GM21737 (cell line): ENCODE data around the gene ABCC5.
"Not testable (repeated sequence)": the region's sequence is repeated elsewhere in the genome, so short reads cannot be mapped to it uniquely, and the experiment has no call there.

ENCODE experiments used
- ATAC-seq: cut with Tn5 transposase; IDR thresholded peaks from one replicate; pipeline ENCODE4 v1.9.1; 2021; ENCODE audit warnings: mild to moderate bottlenecking, moderate library complexity; ENCODE audit not compliant: unreplicated experiment

Gene ABCC5

DNA sequence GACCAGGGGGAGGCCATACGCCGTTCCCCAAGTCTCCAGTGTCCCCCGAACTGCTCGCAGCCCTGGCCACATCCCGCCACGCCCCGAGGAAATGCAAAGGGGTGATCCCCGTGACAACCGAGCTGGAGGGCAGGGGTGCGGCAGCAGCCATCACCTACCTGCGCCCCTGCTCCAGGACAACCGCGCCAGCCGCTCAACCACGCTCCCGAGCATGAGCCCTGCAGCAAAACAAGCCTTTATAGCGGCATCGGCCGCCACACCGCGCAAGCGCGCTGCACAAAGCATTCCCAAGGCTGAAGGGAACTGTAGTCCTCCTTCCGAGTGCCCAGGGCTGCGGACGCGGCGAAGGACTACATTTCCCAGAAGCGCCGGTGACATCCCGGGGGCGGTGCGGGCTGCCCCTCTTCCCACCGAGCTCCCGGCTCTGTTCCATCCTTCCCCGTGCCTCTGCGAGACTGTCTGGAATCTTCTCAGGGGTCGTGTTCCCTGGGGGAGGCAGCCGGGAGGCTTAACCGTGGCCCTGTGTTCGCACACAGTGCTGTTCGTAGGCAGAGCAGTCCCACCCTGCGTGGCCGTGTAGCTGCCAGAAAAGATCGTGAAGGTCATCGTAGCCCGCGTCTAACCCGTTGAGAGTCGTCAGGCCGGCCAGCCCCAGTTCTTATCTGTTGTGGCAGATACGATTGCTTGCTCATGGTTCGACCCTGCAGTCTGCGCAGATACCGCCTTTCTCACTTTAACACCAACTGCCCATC lies at the start of gene ABCC5:
ABCC5 (minus strand) TSS at position 213 of the 752 bp plus-strand sequence. CDS start 3,492 bp downstream, outside the sequence.
- ATAC-seq: peak; percentile 98

DNA sequence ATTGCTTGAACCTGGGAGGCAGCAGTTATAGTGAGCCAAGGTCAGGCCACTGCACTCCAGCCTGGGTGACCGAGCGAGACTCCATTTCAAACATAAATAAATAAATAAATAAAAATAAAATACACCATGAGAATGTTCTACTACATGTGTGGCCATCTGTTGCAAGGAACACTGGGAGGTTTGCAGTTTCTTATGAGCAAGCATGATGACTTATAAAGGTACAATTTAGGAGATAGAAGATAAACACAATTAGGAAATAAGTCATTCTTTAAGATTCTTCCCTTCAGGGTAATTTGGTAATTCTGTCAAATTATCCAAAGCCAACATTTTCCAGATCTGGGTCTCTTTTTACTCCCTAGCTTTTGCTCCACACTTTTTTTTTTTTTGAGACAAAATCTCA lies 48.5 kb upstream of the ABCC5 start:
- no peak for ATAC-seq

DNA sequence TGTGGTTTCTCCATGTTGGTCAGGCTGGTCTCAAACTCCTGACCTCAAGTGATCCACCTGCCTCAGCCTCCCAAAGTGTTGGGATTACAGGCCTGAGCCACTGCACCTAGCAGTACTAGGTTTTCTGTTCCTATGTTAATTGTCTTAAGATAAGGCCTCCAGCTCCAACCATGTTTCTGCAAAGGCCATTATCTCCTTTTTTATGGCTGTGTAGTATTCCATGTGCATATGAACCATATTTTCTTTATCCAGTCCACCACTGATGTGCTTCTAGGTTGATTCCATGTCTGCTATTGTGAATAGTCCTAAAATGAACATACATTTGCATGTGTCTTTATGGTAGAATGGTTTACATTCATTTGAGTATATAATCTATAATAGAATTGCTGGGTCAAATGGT lies 45.0 kb upstream of the ABCC5 start:
- no peak for ATAC-seq

DNA sequence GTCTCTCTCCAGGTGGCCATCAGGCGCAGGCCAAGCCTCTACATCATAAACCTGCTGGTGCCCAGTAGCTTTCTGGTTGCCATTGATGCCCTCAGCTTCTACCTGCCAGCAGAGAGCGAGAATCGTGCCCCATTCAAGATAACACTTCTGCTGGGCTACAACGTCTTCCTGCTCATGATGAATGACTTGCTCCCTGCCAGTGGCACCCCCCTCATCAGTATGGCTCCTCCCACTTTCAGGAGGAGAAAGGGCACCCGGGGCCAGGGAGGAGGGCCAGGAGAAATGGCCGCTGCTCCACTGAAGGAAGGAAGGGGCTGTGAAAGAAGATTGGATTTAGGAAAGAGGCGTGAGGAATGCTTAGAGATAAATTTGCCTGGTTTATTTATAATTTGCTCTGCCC lies 41.7 kb upstream of the ABCC5 start:
- no peak for ATAC-seq

DNA sequence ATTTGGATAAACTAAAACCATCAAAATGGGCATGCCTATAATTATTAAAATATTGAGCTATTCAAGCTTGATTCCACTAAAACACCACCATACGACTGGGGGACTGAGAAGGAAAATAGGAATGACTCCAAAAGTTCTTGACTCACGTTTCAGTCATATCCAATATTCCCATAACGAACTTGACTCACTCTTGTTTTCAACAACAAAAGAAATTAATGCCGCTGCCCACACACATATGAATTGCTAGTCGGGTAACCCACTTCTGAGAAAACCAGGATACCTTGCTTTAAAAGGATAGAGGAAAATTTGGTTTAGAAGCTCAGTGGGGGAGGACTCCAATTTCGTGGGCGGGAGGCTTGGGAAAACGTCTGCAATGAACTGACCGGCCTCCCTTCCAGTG lies 40.3 kb upstream of the ABCC5 start:
- ATAC-seq: no peak

DNA sequence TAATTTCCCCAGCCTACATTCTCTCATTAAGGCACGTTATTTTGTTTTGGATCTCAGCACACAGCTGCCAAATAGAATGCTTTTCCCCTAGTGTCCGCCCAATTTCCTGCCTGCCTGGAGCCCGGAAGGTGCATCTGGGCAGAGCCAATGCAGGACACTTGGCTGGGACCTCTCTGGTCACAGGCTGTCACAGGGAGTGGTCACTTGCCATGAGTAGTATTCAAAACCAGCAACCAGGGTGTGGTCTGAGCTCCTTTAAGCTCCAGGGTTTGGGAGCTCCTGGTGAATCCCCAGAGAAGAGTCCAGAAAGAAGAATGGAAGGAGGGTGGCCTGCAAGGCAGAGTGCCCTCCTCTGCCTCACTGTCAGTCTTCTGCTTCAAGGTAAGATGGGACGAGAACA lies 35.1 kb upstream of the ABCC5 start, which contains the start of gene HTR3C:
HTR3C (plus strand) TSS at position 281 of the 400 bp plus-strand sequence; CDS start at position 315, 34 bp downstream.
- ATAC-seq: no peak

DNA sequence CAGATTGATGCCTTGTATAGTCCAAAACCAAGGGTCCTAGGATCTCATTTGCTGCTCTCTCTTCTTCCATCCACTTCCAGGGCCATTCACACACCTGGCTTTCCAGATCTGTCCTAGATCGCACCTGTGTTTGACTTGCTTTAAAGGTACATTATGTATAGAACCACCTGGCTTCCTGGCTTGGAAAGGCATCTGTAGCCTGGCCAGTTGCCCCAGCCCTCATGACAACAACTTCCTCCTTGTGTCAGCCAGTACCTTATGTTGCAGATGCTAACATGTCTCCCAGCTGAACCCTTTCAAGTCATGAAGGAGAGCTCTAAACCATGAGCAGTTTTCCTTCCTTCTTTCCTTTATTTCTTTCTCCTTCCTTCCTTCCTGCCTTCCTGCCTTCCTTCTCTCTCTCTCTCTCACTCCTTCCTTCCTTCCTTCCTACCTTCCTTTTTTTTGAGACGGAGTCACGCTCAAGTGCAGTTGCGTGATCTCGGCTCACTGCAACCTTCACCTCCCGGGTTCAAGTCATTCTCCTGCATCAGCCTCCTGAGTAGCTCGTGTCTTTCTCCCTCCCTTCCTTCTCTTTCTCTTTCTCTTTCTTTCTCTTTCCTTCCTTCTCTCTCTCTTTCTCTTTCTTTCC lies 32.6 kb upstream of the ABCC5 start:
- ATAC-seq: no peak

DNA sequence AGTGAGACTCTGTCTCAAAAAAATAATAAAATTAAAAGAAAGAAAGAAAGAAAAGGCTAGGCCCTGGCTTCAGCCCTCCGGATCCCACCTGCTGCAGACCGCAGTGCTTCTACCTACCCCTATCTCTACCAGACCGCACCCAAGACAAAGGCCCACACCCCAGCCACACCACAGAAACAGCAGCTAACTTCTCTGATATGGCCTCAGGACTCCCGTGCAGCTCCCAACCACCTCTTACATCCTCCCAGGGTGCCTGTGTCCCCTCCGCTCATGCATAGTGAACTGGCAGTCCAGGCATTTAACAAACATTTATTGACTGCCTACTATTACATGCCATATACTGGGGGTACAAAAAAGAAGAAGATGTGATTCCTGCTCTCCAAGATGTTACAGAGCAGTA lies 28.3 kb upstream of the ABCC5 start:
- ATAC-seq: no peak

DNA sequence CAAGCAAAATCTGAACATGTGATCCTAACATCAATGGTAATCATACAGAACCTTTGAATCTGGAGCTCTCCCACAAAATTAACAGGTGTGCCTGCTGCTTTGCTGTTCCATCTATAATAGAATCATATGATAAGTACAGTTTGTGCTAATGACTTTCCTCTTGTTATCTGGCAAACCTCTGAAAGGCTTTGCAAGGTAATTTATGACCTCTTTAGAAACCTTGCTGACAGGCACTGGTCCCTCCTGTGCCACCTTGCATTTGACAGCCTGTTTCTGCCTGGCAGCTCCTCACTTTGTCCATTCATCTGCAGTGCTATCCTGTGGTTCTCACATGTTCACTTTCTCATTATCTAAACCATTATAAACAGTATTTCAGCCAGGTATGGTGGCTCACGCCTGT lies 24.9 kb upstream of the ABCC5 start:
- no peak for ATAC-seq

DNA sequence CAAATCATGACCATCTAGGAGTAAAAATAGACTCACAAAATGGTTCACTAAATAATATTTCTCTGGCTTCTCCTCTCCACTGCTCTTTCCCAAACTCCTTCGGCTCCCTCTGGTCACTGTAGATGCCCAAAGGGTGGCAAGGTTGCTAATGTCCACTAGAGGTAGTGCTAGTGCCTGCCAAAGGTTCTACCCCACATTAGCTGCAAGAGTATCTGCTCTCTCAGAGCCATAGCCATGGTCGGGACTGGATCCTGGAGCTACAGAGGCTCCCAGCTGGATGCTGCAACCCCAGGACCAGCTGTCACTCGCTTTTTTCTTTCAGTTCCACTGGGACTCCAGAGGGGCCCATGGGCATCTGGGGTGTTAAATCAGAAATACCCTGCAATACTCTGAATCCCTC lies 22.3 kb upstream of the ABCC5 start:
- ATAC-seq: no peak

DNA sequence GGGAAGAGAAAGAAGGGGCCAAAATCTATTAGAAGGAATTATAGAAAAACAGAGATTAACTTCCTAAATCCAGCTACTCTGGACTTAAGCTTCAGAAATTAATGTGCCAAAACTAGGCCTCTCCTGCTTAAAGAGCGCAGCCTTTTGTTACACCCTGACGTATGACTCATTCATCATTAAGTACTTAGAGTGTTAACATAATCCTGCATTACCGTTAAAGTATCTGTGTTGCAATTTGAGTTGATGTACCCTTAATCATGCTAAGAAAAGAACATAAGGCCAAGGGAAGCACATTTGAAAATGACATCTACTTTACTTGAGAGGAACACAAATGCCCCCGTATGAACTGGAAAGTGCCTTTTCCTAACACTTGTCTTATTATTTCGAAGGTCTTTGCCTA lies 21.7 kb upstream of the ABCC5 start:
- ATAC-seq: no peak

DNA sequence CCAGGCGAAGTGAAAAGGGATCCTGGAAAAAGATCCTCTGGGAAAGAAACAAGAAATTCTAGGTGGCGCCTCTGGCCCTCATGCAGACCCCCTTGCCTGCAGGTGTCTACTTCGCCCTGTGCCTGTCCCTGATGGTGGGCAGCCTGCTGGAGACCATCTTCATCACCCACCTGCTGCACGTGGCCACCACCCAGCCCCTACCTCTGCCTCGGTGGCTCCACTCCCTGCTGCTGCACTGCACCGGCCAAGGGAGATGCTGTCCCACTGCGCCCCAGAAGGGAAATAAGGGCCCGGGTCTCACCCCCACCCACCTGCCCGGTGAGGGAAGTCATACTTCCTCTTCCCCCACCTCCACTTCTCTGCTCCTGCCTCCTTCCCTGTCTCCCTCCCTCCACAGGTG lies 20.6 kb upstream of the ABCC5 start:
- ATAC-seq: not testable (repeated sequence)

DNA sequence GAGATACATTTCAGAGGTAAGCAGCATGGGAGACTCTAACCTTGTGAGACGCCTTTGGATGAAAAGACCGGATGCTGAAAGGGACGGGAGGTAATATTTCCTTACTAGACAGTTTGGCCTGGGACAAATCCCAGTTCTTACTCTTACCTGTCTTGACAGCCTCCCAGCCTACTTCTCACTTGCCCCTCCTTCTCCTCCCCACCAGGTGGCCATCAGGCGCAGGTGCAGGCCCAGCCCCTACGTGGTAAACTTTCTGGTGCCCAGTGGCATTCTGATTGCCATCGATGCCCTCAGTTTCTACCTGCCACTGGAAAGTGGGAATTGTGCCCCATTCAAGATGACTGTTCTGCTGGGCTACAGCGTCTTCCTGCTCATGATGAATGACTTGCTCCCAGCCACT lies 20.1 kb upstream of the ABCC5 start:
- no peak for ATAC-seq

DNA sequence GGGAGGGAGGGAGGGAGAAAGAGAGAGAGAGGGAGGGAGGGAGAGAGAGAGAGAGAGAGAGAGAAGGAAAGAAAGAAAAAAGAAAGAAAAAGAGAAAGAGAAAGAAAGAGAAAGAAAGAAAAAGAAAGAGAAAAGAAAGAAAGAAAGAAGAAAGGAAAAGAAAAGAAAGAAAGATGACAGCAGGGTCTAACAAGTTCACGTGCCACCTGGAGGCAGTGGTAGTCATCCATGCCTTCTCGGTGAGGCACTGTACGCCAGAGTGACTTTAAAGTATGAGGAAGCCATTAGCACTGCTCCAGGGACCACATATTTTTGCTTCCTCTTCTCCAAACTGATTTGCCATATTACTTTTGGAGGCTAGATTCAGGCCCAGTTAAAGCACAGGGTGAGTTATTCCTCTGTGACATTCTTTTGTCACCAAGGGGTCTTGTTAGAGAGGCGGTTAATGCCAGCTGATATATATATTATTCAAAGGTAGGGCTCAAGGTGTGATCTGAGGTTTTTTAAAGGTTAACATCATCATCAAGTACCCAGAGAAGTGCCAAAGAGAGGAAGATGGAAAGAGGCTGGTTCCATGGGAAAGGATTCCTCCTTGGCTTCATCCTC lies 13.6 kb upstream of the ABCC5 start, which contains the start of gene HTR3D:
HTR3D (plus strand) TSS at position 556 of the 606 bp plus-strand sequence; CDS start at position 556, 0 bp downstream.
- ATAC-seq: no peak

DNA sequence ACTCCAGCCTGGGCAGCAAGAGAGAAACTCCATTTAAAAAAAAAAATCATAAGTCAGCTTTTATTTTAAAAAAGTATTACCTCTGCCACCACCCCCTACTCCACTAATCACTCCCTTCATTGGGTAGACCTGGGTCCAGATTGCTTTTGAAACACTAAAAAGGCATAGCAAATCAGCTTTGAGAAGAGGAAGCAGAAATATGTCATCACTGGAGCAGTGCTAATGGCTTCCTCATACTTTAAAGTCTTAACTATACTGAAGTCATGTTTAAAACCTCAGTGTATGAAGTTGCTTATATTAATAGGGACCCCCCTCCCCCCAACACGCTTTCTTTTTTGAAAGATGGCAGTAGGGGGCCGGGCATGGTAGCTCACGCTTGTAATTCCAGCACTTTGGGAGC lies 12.9 kb upstream of the ABCC5 start:
- ATAC-seq: no peak

DNA sequence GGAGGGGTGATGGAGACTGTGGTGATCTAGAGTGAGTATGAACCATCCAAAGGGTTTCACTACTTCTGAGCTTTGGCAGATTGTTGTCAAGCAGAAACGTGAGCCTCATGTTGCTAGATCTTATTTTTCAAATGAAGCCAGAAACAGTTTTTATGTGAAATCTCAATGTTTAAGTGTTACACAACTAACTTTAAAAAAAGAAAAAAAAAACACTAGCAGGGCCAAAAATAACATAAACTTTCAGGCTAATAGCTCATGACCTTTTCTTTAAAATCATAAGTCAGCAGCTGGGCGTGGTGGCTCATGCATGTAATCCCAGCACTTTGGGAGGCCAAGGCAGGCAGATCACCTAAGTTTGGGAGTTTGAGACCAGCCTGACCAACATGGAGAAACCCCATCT lies 11.8 kb upstream of the ABCC5 start:
- ATAC-seq: no peak

DNA sequence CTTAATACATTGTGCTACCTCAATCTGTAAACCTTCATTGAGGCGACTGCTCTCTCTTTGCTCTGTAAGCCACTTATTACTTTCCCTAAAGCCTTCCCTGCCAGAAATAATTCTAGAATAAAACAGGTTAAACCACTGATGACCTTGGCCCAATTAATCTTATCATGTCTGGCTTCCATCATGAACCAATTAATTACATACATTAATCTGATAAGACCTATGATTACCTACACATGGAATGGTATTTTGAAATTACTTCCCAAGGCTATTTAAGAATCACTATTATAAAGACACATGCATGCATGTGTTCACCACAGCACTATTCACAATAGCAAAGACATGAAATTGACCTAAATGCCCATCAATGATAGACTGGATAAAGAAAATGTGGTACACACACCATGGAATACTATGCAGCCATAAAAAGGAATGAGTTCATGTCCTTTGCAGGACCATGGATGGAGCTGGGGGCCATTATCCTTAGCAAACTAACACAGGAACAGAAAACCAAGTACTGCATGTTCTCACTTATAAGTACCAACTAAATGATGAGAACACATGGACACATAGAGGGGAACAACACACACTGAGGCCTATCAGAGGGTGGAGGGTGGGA lies 10.7 kb upstream of the ABCC5 start:
- ATAC-seq: not testable (repeated sequence)

DNA sequence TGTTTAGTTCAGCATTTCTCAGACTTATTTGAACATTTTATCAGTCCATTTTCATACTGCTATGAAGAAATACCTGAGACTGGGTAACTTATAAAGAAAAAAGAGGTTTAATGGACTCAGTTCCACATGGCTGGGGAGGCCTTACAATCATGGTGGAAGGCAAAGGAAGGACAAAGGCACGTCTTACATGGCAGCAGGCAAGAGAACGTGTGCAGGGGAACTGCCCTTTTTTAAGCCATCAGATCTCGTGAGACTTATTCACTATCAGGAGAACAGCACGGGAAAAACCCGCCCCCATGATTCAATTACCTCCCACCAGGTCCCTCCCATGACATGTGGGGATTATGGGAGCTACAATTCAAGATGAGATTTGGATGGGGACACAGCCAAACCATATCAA lies 7.6 kb upstream of the ABCC5 start:
- ATAC-seq: not testable (repeated sequence)

DNA sequence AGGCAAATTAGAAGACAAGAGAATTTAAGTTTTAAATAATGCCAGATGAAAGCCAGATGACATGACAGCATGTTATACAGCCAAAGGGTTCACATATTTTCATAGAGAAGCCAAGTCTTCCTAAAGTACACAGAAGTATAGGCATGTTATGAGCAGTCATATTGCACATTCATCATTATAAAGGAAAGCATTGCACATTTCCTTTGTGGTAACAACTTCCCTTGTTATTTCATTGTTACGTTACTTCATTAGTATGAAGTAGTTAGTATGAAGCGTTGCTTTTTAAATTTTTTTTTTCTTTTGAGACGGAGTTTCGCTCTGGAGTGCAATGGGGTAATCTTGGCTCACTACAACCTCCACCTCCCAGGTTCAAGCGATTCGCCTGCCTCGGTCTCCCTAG lies 4.6 kb upstream of the ABCC5 start:
- ATAC-seq: no peak

DNA sequence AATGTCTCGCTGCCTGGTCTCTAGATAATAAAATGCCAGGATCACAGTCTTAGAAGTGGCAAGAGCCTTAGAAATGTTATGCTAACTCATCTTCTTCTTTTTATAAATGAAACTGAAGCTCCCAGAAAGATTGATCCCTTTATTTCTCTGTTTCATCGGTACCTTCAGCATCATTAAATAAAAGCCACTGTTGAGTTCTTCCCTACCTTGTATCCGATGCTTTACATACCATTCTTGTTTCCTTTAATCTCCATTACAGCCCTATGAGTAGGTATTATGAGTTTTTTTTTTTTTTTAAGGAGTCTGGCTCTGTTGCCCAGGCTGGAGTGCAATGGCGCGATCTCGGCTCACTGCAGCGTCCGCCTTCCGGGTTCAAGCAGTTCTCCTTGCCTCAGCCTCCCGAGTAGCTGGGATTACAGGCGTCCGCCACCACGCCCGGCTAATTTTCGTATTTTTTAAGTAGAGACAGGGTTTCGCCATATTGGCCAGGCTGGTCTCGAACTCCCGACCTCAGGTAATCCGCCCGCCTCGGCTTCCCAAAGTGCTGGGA lies 815 bp upstream of the ABCC5 start:
- no peak for ATAC-seq
